ENCODE data around the gene C11orf91.

DNA sequence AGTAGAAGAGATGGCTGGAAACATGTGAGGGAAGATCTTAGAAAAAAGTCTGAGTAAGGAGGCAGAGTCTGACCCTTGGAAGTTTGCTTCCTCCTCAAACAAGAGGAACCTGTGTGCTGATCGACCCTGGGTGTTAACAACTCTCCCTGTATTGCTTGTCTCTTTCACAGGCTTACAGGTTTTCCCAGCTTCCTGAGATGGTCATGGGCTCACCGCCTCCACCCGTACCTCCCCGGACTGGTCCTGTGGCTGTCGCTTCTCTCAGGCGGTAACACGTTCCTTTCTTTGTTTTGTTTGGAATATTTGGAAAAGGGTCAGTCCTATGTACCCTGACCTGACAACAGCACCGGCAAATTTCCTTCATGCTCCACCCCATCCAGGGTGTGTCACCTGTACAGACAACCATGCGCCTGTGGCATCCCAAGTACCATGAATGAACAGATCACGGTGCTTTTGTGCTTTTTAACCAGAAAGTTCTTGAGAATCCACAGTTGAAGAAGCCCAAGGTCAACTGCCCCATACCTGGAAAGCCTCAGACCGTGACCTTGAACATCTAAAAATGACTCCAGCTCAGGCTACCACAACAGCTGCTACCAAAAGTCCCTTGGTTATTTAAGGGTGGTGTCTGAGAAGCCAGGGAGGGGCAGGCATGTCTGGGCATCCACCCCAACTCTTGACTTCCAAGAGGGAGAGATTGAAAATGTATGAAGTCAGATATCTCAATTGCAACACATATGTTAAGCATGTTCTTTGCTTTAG lies 44.6 kb downstream of the C11orf91 start:
- TF ChIP-seq POLR2A (IDR thresholded peaks at IDR 0.05), result no peak
- TF ChIP-seq, protein P1, sequence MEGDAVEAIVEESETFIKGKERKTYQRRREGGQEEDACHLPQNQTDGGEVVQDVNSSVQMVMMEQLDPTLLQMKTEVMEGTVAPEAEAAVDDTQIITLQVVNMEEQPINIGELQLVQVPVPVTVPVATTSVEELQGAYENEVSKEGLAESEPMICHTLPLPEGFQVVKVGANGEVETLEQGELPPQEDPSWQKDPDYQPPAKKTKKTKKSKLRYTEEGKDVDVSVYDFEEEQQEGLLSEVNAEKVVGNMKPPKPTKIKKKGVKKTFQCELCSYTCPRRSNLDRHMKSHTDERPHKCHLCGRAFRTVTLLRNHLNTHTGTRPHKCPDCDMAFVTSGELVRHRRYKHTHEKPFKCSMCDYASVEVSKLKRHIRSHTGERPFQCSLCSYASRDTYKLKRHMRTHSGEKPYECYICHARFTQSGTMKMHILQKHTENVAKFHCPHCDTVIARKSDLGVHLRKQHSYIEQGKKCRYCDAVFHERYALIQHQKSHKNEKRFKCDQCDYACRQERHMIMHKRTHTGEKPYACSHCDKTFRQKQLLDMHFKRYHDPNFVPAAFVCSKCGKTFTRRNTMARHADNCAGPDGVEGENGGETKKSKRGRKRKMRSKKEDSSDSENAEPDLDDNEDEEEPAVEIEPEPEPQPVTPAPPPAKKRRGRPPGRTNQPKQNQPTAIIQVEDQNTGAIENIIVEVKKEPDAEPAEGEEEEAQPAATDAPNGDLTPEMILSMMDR (IDR thresholded peaks at IDR 0.05), result no peak

All from right lobe of liver (tissue), 4 donors.